Naive thymus-derived CD4-positive, alpha-beta T cell (primary cell): ENCODE results near the gene FAM168A. TPM values are rescaled to one million over a fixed set of nuclear protein-coding genes. Genes with fewer than 3 reads are reported as not detected.

Experiments used
- ATAC-seq: fragments of 150-1000 bp; cut with Tn5 transposase; 2 replicates; pipeline ENCODE4 v1.10.0; 2021; ENCODE audit warnings: mild to moderate bottlenecking, moderate library complexity
- CTCF ChIA-PET: fragments of 350-600 bp; sonication (Branson Sonifier 250); formaldehyde crosslinking; loops from one replicate; lab custom pipeline; 2021; ENCODE audit warnings: antibody characterized with exemption; lab: Charles Lee
- POLR2A ChIA-PET: fragments of 350-600 bp; sonication (Branson Sonifier 250); formaldehyde crosslinking; loops from one replicate; lab custom pipeline; 2021; ENCODE audit warnings: antibody characterized with exemption, inconsistent platforms; lab: Charles Lee
- DNase-seq, 9 donors: peaks; one replicate each; pipeline versions ENCODE4 v3.0.0 to v3.0.0-alpha.2; 2020 to 2022; ENCODE audit warnings: mixed read lengths in 1 of 9
- H3K27ac ChIP-seq: one replicate; pipeline ENCODE4 v1.7.0; 2013; ENCODE audit warnings: mild to moderate bottlenecking, low read depth, low read length, moderate library complexity
- H3K27me3 ChIP-seq, 2 donors: one replicate each; pipeline ENCODE4 v1.7.0; 2013; ENCODE audit warnings: low read length in 2 of 2, mild to moderate bottlenecking in 2 of 2, moderate library complexity in 2 of 2; ENCODE audit not compliant: control insufficient read depth in 2 of 2, insufficient read depth in 2 of 2
- H3K36me3 ChIP-seq, 3 experiments: 1 replicate in 2 of 3; 2 replicates in 1 of 3; pipeline ENCODE4 v1.7.0; 2013; ENCODE audit warnings: low read length in 3 of 3, mild to moderate bottlenecking in 3 of 3, moderate library complexity in 1 of 3; ENCODE audit not compliant: insufficient read depth in 3 of 3, control insufficient read depth in 2 of 3
- H3K4me1 ChIP-seq, 2 donors: one replicate each; pipeline ENCODE4 v1.7.0; 2013; ENCODE audit warnings: low read length in 2 of 2, mild to moderate bottlenecking in 2 of 2, moderate library complexity in 1 of 2; ENCODE audit not compliant: control insufficient read depth in 2 of 2, insufficient read depth in 2 of 2
- H3K4me3 ChIP-seq: 2 replicates; pipeline ENCODE4 v1.7.0; 2013; ENCODE audit warnings: mild to moderate bottlenecking, low read length
- H3K9me3 ChIP-seq, 3 experiments: 1 replicate in 2 of 3; 2 replicates in 1 of 3; pipeline ENCODE4 v1.7.0; 2013; ENCODE audit warnings: low read length in 3 of 3; ENCODE audit not compliant: control insufficient read depth in 2 of 3
- H3K27ac Mint-ChIP-seq, 9 donors: one replicate each; pipeline ENCODE4 v1.8.0; 2020 to 2022; ENCODE audit warnings: mixed read lengths in 9 of 9, mild to moderate bottlenecking in 8 of 9, moderate library complexity in 5 of 9, inconsistent platforms in 2 of 9
- H3K27me3 Mint-ChIP-seq, 5 donors: one replicate each; pipeline ENCODE4 v1.8.0; 2021 to 2022; ENCODE audit warnings: mixed read lengths in 5 of 5, mild to moderate bottlenecking in 1 of 5
- H3K36me3 Mint-ChIP-seq, 5 donors: one replicate each; pipeline ENCODE4 v1.8.0; 2020 to 2022; ENCODE audit warnings: mixed read lengths in 5 of 5, mild to moderate bottlenecking in 3 of 5, inconsistent platforms in 1 of 5
- H3K4me1 Mint-ChIP-seq, 7 donors: one replicate each; pipeline ENCODE4 v1.8.0; 2020 to 2022; ENCODE audit warnings: mixed read lengths in 7 of 7, mild to moderate bottlenecking in 3 of 7, inconsistent platforms in 1 of 7
- H3K4me3 Mint-ChIP-seq, 10 donors: one replicate each; pipeline ENCODE4 v1.8.0; 2020 to 2022; ENCODE audit warnings: mild to moderate bottlenecking in 10 of 10, mixed read lengths in 10 of 10, moderate library complexity in 6 of 10, inconsistent platforms in 2 of 10
- H3K9me3 Mint-ChIP-seq, 11 donors: one replicate each; pipeline ENCODE4 v1.8.0; 2020 to 2022; ENCODE audit warnings: mixed read lengths in 11 of 11, mild to moderate bottlenecking in 4 of 11, inconsistent platforms in 1 of 11, moderate library complexity in 1 of 11
- intact Hi-C, 2 donors: fragments of 100-400 bp; cut with micrococcal nuclease; formaldehyde crosslinking; loops; one replicate each; pipeline ENCODE4 v1.15.1; 2023
- polyA plus RNA-seq, 2 donors: library from polyadenylated mRNA; unstranded; fragments of 300-500 nt; fragmentation: Illumina TruSeq; gene quantifications; one replicate each; pipeline ENCODE4 v1.2.3, GENCODE V29; 2021
- total RNA-seq, 6 experiments: library from RNA in 5 of 6; stranded (reverse) in 5 of 6; gene quantifications; 1 replicate in 5 of 6; 2 replicates in 1 of 6; pipeline ENCODE4 v1.2.3 and lab custom pipeline; 2021 to 2026

The FAM168A gene
- total and polyA plus RNA-seq, 7 experiments from 2014 or later: 3.3 to 33.0 (median 23.1) TPM

DNA sequence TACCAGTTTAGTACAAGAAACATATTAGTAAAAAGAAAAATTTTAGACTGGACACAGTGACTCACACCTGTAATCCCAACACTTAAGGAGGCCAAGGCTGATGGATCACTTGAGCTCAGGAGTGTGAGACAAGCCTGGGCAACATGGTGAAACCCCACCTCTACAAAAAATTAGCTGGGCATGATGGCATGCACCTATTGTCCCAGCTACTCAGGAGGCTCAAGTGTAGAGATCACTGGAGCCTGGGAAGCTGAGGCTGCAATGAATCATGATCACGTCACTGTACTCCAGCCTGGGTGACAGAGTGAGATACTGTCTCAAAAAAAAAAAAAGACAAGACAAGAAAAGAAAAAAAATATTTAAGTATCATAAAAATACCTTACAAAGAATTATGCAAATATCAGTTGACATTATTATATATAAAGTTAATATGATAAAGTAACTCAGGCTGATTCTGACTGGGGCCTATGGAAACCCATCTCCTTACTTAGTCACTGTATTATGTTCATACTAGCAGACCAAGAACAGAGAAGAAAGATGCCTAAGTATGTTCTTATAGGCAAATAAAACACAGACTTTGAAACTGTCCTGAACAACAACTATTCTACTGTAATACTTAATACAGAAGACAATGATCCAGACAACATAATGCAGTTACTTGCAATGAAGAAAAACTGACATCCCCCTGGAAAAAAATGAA is 27.3 kb downstream of the FAM168A start:
- no peak for DNase-seq
- H3K4me1 ChIP-seq: no peaks in the 10 kb centered on the region
- no peak overlapping the region for H3K27ac Mint-ChIP-seq
- H3K4me3 ChIP-seq: no peak overlapping the region
- no peak overlapping the region for H3K4me3 Mint-ChIP-seq
- ChIA-PET CTCF (no interaction called here), POLR2A (no interaction called here)
- no peaks in the 10 kb centered on the region for H3K9me3 ChIP-seq
- intact Hi-C loops: no loop called here
- peaks cover 0 to 15% (median 7%) of the 10 kb centered on the region in 7 donors for H3K4me1 Mint-ChIP-seq
- ATAC-seq: no peak
- no peak overlapping the region for H3K27ac ChIP-seq
- H3K27me3 Mint-ChIP-seq: no peaks in the 10 kb centered on the region
- H3K9me3 Mint-ChIP-seq: no peaks in the 10 kb centered on the region
- H3K36me3 ChIP-seq: peaks cover 0 to 6% (median 0%) of the 10 kb centered on the region in 3 experiments
- H3K36me3 Mint-ChIP-seq: peaks cover 3 to 42% (median 20%) of the 10 kb centered on the region in 5 donors
- H3K27me3 ChIP-seq: no peaks in the 10 kb centered on the region

DNA sequence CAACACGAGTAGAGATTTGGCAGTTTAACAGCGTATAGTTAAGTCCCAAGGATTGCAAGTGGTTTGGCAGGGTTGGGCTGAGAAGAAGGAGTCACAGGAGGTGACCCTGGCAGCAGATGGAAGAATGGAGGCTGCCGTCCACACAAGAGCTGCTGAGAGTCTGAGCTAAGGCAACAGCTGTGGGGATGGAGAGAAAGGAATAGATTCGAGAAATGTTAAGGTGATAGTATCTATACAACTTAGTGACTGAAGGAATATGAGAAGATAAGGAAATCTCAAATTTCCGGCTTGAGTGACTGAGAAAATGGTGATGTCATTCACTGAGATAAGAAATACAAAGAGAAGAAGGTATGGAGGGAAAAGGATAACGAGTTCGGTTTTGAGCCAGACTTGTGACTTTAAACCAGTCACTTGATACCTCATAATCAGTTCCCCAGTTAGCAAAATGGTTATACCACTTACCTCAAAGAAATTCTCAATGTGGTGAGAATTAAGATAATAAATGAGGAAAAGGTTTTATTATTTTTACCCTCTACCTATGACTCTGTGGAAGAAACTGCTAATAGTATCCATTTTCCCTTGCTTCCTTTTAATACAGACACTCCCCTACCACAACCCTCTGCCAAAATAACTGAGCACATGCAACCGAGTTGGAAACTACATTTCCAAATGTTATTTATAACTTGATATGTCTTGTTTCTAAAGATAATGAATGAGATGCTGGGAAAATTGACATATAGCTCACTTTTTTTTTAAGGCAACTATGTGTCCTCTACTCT is 30.7 kb downstream of the FAM168A start:
- ATAC-seq: no peak
- Mint-ChIP-seq H3K4me1 (peaks cover 0 to 16% (median 8%) of the 10 kb centered on the region in 7 donors), H3K36me3 (peaks cover 3 to 35% (median 17%) of the 10 kb centered on the region in 5 donors), H3K27ac (no peak overlapping the region), H3K27me3 (no peaks in the 10 kb centered on the region), H3K4me3 (peak overlapping the region in 1 of 10 donors; percentile 6), H3K9me3 (no peaks in the 10 kb centered on the region)
- intact Hi-C loops: no loop called here
- H3K27me3 ChIP-seq: no peaks in the 10 kb centered on the region
- H3K27ac ChIP-seq: no peak overlapping the region
- peaks cover 0 to 6% (median 0%) of the 10 kb centered on the region in 3 experiments for H3K36me3 ChIP-seq
- ChIA-PET POLR2A (no interaction called here), CTCF (no interaction called here)
- H3K9me3 ChIP-seq: no peaks in the 10 kb centered on the region
- DNase-seq: no peak
- no peaks in the 10 kb centered on the region for H3K4me1 ChIP-seq
- H3K4me3 ChIP-seq: no peak overlapping the region

DNA sequence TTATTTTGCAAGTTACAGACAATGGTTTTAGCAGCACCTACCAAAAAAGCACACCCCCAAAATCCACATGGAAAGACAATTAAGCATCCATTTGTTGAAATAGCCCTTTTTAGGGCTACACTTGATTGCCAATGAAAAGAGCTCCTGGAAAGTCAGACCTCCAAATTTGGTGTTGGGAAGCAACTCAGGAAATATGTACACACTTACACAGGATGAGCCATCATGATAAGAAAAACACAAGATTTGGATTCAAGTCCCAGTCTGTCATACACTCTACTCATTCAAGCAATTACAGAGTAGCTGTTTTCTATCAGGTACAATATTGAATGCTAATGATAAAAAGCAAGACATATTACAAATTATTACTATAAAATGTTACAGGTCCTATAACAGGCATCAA is 31.5 kb downstream of the FAM168A start:
- no peak for DNase-seq
- intact Hi-C loops: no loop called here
- Histone ChIP-seq H3K27ac (no peak overlapping the region), H3K36me3 (peaks cover 0 to 6% (median 0%) of the 10 kb centered on the region in 3 experiments), H3K4me1 (no peaks in the 10 kb centered on the region), H3K27me3 (no peaks in the 10 kb centered on the region), H3K4me3 (no peak overlapping the region), H3K9me3 (no peaks in the 10 kb centered on the region)
- ChIA-PET CTCF (no interaction called here), POLR2A (no interaction called here)
- peaks cover 0 to 16% (median 8%) of the 10 kb centered on the region in 7 donors for H3K4me1 Mint-ChIP-seq
- H3K9me3 Mint-ChIP-seq: no peaks in the 10 kb centered on the region
- peaks cover 3 to 37% (median 17%) of the 10 kb centered on the region in 5 donors for H3K36me3 Mint-ChIP-seq
- no peak overlapping the region for H3K4me3 Mint-ChIP-seq
- no peak for ATAC-seq
- peak overlapping the region in 1 of 9 donors; percentile 10 for H3K27ac Mint-ChIP-seq
- no peaks in the 10 kb centered on the region for H3K27me3 Mint-ChIP-seq

DNA sequence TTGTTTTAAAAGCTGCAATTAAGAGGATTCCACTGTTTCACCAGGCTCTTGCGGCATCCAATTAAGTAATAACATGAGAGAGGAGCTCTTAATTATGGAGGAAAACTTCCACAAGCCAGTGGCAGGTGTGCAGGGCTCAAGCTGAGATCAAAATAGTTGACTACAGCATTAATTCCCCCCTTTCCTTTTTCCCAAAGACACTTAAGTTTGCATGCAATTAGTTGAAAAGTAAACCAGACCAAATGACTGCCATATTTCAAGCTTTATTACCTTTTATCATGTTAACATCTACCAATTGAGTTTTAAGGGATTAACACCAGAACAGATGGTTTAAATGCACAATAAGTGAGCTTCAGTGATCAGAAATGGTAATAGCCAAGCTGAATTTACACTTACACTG is 32.1 kb downstream of the FAM168A start:
- H3K27ac Mint-ChIP-seq: no peak overlapping the region
- CTCF ChIA-PET: no interaction called here

DNA sequence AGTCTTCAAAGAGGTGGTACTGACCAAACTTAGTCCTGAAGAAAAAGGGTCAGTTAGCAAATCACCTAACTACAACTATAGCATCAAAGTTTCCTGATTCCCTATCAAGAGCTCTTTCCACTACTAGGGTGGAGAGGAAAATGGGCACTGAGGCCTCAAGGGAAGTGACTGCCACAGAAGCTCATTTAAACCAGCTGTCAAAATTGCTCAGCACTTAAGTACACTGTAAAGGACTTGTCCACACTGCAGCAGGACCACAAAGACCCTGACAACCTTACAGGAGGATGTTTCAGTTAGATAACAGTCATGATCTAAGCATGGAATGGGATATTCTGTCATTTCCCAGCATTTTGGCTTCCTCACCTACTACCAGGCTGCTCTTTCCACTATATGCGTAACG is 33.0 kb downstream of the FAM168A start:
- H3K27me3 Mint-ChIP-seq: no peaks in the 10 kb centered on the region
- no peak overlapping the region for H3K27ac ChIP-seq
- no peak for DNase-seq
- no peak overlapping the region for H3K4me3 ChIP-seq
- H3K27me3 ChIP-seq: no peaks in the 10 kb centered on the region
- H3K4me3 Mint-ChIP-seq: no peak overlapping the region
- H3K9me3 ChIP-seq: no peaks in the 10 kb centered on the region
- POLR2A ChIA-PET: no interaction called here
- H3K9me3 Mint-ChIP-seq: no peaks in the 10 kb centered on the region
- no peak for ATAC-seq
- H3K36me3 ChIP-seq: peaks cover 0 to 6% (median 0%) of the 10 kb centered on the region in 3 experiments
- CTCF ChIA-PET: interaction anchor here (0.7 kb wide), 1 partner anchor 27 kb away, joined by 3 read pairs; no protein-coding TSS in a partner anchor
- no peak overlapping the region for H3K27ac Mint-ChIP-seq
- H3K36me3 Mint-ChIP-seq: peaks cover 3 to 33% (median 16%) of the 10 kb centered on the region in 5 donors
- peaks cover 0 to 16% (median 8%) of the 10 kb centered on the region in 7 donors for H3K4me1 Mint-ChIP-seq
- no peaks in the 10 kb centered on the region for H3K4me1 ChIP-seq
- intact Hi-C loops: no loop called here

More for the DNA sequence above, 32.1 kb downstream of the FAM168A start:
- Histone ChIP-seq H3K27me3 (no peaks in the 10 kb centered on the region), H3K9me3 (no peaks in the 10 kb centered on the region), H3K36me3 (peaks cover 0 to 6% (median 0%) of the 10 kb centered on the region in 3 experiments), H3K4me3 (no peak overlapping the region), H3K27ac (no peak overlapping the region), H3K4me1 (no peaks in the 10 kb centered on the region)
- H3K4me1 Mint-ChIP-seq: peaks cover 0 to 16% (median 8%) of the 10 kb centered on the region in 7 donors
- ATAC-seq (no peak), DNase-seq (no peak)
- no peak overlapping the region for H3K4me3 Mint-ChIP-seq
- intact Hi-C loops: no loop called here
- no peaks in the 10 kb centered on the region for H3K27me3 Mint-ChIP-seq
- POLR2A ChIA-PET: no interaction called here
- peaks cover 3 to 37% (median 17%) of the 10 kb centered on the region in 5 donors for H3K36me3 Mint-ChIP-seq
- H3K9me3 Mint-ChIP-seq: no peaks in the 10 kb centered on the region

DNA sequence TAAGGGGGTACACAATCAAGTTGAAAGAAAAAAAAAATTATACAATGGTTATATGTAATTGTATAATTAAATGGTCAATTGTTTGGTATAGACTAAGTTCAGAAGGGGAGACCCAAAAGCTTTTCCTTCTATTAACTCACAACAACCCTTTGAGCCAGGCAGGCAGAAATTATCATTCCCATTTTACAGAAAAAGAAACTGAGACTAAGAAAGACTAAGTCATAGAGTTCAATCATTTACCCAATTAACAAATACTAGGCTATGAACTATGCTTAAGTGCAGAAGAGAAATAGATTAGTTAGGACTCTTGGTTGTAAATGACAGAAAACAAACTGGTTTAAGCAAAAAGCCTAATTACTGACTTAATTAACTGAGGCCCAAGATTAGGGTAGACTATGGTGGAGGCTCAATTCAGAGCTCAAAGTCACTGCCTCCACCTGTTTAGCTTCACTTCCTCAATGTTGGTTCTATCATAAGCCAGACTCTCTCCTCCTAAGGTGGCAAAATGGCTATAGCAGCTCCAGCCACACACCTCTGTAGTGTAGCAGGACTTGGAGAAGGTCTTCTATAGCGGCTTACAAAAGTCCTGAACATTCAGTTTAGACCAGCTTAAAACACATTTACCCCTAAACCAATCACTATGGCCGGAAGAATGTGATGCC is 34.2 kb downstream of the FAM168A start:
- ChIA-PET CTCF (interaction anchor here (0.5 to 0.6 kb wide), 2 partner anchors 427 to 1687 kb away, joined by 3 to 5 read pairs; no protein-coding TSS in a partner anchor), POLR2A (interaction anchor here (1.0 kb wide), 1 partner anchor 35 kb away, joined by 6 read pairs; no protein-coding TSS in a partner anchor)
- no peaks in the 10 kb centered on the region for H3K4me1 ChIP-seq
- no peaks in the 10 kb centered on the region for H3K27me3 ChIP-seq
- DNase-seq (no peak), ATAC-seq (no peak)
- H3K4me3 Mint-ChIP-seq: no peak overlapping the region
- H3K27ac ChIP-seq: no peak overlapping the region
- H3K27me3 Mint-ChIP-seq: no peaks in the 10 kb centered on the region
- intact Hi-C loops: no loop called here
- H3K27ac Mint-ChIP-seq: peak overlapping the region in 1 of 9 donors; percentile 66
- peaks cover 0 to 21% (median 8%) of the 10 kb centered on the region in 7 donors for H3K4me1 Mint-ChIP-seq
- H3K9me3 ChIP-seq: no peaks in the 10 kb centered on the region
- no peak overlapping the region for H3K4me3 ChIP-seq
- H3K36me3 Mint-ChIP-seq: peaks cover 3 to 36% (median 17%) of the 10 kb centered on the region in 5 donors
- no peaks in the 10 kb centered on the region for H3K9me3 Mint-ChIP-seq
- peaks cover 0 to 6% (median 0%) of the 10 kb centered on the region in 3 experiments for H3K36me3 ChIP-seq
